ENCODE results near the gene ATP13A2.
"Not testable (repeated sequence)": the region's sequence is repeated elsewhere in the genome, so short reads cannot be mapped to it uniquely, and the experiment has no call there.

Gene ATP13A2

DNA sequence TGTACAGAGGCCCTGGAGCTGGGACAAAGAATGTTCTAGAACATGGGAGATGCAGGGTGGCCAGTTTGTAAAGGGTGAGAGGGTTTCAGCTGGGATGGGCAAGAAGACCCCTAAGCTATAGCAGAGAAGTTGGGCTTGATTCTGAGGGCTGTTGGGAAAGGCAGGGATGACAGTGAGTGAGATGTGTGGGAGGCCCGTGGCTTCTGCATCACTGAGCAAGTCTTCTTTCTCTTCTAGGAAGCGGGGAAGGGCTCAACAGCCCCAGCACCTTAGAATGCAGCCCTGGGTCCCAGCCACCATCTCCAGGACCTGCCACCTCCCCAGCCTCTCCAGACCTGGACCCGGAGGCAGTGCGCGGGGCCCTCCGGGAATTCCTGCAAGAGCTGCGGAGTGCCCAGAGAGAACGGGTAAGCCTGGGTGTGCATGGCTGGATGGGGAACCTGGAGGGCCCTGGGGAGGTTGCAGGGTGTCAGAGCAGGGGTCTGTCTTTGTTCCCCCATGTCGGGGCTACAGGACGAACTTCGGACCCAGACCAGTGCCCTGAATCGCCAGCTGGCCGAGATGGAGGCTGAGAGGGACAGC lies 46.2 kb downstream of the ATP13A2 start:
- in situ Hi-C loops (cut with MboI; ENCODE audit: low sequenced_read_pairs), result loop anchor here (10.0 kb wide), 1 partner anchor 79 kb away; no protein-coding TSS in a partner anchor

DNA sequence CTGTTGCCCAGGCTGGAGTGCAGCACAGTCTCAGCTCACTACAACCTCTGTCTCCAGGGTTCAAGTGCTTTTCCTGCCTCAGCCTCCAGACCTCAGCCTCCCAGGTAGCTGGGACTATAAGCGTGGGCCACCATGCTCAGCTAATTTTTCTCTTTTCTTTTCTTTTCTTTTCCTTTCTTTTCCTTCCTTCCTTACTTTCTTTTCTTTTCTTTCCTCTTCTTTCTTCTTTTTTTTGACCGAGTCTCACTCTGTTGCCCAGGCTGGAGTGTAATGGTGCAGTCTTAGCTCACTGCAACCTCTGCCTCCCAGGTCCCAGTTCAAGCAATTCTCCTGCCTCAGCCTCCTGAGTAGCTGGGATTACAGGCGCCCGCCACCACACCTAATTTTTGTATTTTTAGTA lies 47.6 kb downstream of the ATP13A2 start:
- in situ Hi-C loops (cut with MboI; ENCODE audit: low sequenced_read_pairs), result loop anchor here (10.0 kb wide), 1 partner anchor 81 kb away; no protein-coding TSS in a partner anchor

DNA sequence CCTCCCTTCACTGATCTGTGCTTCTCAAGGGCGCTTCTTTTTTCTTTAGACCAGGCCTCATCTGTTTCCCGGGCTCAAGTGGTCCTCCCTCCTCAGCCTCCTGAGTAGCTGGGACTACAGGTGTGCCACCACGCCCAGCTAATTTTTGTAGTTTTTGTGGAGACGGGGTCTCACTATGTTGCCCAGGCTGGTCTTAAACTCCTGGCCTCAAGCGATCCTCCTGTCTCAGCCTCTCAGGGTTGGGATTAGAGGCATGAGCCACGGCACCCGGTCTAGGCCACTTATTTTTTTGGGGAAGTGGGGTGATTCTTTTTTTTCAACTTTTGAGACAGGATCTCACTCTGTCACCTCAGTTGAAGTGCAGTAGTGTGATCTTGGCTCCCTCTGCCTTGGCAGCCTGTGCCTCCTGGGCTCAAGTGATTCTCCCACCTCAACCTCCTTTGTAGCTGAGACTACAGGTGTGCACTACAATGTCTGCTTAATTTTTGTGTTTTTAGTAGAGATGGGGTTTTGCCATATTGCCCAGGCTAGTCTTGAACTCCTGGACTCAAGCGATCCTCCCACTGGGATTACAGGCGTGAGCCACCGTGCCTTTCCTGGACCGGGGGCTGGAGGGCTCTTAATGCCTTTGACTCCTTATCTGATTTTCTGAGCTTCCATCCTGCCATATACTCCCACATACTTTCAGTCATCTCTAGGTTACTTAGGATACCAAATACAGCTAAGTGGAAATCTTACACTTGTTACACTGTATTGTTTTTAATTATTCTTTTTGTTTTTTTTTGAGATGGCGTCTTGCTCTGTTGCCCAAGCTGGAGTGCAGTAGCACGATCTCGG lies 50.2 kb downstream of the ATP13A2 start:
- in situ Hi-C loops (cut with MboI; ENCODE audit: low sequenced_read_pairs), result loop anchor here (10.0 kb wide), 1 partner anchor 83 kb away; no protein-coding TSS in a partner anchor

- in situ Hi-C loops (cut with MboI; ENCODE audit: low sequenced_read_pairs), result loop anchor here (10.0 kb wide), 1 partner anchor 84 kb away; no protein-coding TSS in a partner anchor
Observed at GRCh38 chr1:16960560-16961296, 51.0 kb downstream of the ATP13A2 start.

GRCh38 chr1:16958475-16958874 lies 53.3 kb downstream of the ATP13A2 start:
- in situ Hi-C loops (cut with MboI; ENCODE audit: low sequenced_read_pairs), result no loop called here

DNA sequence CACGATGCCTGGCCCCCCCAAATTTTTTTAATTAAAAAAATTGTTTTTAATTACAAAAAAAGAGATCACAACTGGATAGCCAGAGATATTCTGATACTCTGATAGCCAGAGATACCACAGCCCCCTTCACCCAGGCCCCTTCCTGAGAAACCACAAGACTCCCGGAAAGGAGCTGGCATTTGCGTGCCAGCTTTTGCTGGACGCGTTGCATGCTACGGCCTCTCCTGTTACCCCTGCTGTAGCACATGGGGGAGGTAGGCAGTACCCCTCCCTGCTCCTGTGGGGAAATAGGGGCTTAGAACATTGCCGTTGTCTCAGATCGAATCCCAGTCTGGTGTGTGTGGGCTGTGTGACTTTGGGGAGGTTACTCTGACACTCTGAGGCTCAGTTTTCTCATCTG lies 54.0 kb downstream of the ATP13A2 start:
- in situ Hi-C loops (cut with MboI; ENCODE audit: low sequenced_read_pairs), result no loop called here

DNA sequence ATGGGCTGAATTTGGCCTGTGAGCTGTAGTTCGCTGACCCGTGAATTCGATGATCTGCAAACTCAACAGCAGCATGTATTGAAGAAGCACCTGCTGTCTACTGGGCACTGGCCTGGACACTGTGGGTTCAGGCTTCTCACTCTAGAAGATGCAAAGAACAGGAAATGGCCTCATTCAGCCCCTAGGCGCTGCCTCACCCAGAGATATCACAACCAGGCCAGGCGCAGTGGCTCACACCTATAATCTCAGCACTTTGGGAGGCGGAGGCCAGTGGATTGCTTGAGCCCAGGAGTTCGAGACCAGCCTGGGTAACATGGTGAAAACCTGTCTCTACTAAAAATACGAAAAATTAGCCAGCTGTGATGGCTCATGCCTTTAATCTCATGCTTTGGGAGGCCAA lies 55.0 kb downstream of the ATP13A2 start:
- in situ Hi-C loops (cut with MboI; ENCODE audit: low sequenced_read_pairs), result no loop called here

DNA sequence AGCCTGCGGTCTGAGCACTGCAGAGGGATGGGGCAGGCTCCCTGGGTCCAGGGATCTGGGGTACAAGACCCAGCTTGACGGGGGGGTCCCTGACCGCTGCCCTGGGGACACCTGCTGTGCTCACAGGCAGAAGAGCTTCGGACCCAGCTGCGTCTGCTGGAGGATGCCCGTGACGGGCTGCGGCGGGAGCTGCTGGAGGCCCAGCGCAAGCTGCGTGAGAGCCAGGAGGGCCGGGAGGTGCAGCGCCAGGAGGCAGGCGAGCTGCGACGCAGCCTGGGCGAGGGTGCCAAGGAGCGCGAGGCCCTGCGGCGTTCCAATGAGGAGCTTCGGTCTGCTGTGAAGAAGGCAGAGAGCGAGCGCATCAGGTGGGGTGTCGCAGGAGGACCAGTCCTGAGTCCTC lies 56.5 kb downstream of the ATP13A2 start:
- in situ Hi-C loops (cut with MboI; ENCODE audit: low sequenced_read_pairs), result no loop called here

- in situ Hi-C loops (cut with MboI; ENCODE audit: low sequenced_read_pairs), result no loop called here
Observed at GRCh38 chr1:16954579-16954978, 57.1 kb downstream of the ATP13A2 start.

DNA sequence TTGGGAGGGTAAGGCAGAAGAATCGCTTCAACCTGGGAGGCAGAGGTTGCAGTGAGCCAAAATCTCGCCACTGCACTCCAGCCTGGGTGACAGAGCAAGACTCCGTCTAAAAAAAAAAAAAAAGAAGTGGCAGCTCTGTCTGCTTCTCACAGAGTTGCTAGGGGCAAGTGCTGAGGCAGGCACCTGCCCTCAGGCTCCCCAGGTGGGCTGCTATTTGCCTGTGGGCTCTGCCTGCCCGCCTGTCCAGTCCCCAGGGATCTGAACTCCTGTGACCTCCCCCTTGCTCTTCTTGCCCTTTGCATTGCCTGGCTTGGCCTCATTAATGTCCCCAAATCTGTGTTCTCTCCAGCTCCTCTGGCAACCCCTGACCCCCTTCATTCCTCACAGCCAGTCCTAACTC lies 59.4 kb downstream of the ATP13A2 start:
- in situ Hi-C loops (cut with MboI; ENCODE audit: low sequenced_read_pairs), result not testable (repeated sequence)

DNA sequence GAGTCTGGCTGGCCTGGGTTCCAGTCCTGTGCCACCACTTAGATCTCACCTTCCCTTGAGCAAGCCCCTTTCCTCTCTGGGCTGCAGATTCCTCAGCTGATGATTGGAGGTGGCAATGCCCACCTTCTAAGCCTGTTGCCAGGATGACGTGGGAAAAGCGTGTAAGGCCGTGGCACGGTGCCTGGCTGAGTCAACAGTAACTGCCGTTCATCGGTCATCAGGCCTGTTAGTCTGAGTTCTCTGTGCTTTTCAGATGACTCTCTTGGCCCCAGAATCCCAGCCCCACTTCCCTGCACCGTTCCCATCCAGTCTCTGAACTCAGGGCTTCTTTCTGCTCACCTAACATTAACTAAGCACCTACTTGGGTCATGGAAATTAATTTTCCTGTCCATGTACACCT lies 62.7 kb downstream of the ATP13A2 start:
- in situ Hi-C loops (cut with MboI; ENCODE audit: low sequenced_read_pairs), result loop anchor here (10.0 kb wide), 1 partner anchor 334 kb away; the partner anchor contains the start of gene NBPF1

DNA sequence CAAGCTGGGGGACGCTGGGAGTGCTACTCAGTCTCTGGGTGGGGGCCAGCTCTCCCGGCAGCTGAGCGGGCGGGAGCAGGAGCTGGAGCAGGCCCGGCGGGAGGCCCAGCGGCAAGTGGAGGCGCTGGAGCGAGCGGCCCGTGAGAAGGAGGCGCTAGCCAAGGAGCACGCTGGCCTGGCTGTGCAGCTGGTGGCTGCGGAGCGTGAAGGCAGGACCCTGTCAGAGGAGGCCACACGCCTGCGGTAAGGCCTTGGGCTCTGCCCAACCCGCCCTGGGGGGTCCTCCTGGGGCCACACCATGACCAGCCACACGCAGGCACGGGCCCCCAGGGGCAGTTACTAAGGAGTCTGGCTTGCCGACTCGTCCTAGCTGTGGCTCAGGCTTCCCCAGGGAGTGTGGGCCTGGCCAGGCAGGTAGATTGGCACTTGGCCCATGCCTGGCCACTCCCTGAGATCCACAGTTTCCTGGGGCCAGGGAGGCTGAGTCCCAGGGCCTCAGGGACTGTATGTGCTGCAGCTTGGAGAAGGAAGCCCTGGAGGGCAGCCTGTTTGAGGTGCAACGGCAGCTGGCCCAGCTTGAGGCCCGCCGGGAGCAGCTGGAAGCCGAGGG lies 63.3 kb downstream of the ATP13A2 start:
- in situ Hi-C loops (cut with MboI; ENCODE audit: low sequenced_read_pairs), result loop anchor here (10.0 kb wide), 1 partner anchor 334 kb away; the partner anchor contains the start of gene NBPF1

DNA sequence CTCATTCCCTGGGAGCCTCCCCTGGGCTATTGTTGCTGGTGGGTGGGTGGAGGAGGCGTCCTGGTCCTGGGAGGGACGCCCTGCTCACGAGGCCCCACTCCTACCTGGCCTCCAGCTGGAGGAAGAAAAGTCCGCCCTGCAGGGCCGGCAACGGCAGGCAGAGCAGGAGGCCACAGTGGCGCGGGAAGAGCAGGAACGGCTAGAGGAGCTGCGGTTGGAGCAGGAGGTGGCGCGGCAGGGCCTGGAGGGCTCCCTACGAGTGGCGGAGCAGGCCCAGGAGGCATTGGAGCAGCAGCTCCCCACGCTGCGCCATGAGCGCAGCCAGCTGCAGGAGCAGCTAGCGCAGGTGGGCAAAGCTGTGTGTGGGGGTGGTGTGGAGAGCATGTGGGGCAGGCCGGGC lies 65.1 kb downstream of the ATP13A2 start:
- in situ Hi-C loops (cut with MboI; ENCODE audit: low sequenced_read_pairs), result loop anchor here (10.0 kb wide), 1 partner anchor 332 kb away; the partner anchor contains the start of gene NBPF1

DNA sequence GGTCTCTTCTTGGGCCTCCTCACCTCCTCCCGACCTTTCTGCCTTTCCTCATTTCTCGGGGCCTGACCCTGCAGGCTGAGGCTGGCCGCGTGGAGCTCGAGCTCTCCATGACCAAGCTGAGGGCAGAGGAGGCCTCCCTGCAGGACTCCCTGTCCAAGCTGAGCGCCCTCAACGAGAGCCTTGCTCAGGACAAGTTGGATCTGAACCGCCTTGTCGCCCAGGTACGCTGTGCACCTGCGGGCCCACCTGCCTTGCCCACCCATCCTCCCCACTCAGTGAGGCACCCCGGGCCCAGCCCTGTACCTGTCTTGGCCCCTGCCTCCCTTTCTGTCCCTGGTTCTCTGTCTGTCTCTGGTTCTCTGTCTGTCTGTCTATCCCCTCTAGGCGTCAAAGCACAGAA lies 65.5 kb downstream of the ATP13A2 start:
- in situ Hi-C loops (cut with MboI; ENCODE audit: low sequenced_read_pairs), result loop anchor here (10.0 kb wide), 1 partner anchor 331 kb away; the partner anchor contains the start of gene NBPF1

- in situ Hi-C loops (cut with MboI; ENCODE audit: low sequenced_read_pairs), result loop anchor here (10.0 kb wide), 1 partner anchor 331 kb away; the partner anchor contains the start of gene NBPF1
Observed at GRCh38 chr1:16945512-16945911, 66.2 kb downstream of the ATP13A2 start.

DNA sequence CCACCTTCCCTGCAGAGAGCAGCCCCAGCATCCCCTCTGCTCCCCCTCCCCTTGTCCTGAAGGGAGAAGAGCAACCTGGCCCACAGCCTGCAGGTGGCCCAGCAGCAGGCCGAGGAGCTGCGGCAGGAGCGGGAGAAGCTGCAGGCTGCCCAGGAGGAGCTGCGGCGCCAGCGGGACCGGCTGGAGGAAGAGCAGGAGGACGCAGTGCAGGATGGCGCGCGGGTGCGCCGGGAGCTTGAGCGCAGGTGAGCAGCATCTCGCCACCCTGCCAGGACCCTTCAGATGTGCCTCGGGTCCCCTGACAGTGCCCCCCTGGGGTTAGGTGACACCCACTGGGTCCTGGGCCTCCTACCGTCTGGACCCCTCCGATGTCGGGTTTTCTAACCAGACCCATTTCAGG lies 67.7 kb downstream of the ATP13A2 start:
- in situ Hi-C loops (cut with MboI; ENCODE audit: low sequenced_read_pairs), result loop anchor here (10.0 kb wide), 1 partner anchor 329 kb away; the partner anchor contains the start of gene NBPF1

DNA sequence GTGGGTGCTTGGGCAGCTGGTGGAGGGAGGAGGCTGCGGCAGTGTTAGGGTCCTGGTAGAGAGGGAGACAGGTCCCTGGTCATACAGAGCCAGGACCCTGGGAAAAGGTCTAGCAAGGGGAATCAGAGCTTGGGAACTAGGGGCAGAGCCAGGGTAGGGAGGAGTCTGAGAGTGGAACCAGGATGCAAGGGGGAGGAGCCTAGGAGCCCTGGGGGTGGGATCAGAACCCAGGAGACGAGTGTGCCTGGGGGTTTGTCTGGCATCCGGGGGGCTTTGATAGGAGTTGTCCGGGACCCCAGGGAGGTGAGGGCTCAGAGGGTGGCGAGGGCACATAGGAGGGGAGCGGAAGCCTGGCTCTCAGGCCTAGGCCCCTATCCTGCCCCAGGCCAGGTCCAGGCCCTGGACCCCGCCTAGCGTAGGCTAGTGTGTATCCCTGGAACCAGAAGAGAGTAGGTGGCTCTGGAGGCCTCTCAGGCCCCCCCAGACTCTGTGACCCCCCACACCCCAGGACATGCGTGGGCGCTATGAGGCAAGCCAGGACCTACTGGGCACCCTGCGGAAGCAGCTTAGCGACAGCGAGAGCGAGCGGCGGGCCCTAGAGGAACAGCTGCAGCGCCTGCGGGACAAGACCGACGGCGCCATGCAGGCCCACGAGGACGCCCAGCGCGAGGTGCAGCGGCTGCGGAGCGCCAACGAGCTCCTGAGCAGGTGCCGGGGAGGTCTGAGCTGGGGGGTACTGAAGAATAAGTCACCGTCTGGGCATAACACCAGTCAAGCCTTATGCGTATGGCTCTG lies 72.1 kb downstream of the ATP13A2 start:
- in situ Hi-C loops (cut with MboI; ENCODE audit: low sequenced_read_pairs), result loop anchor here (10.0 kb wide), 1 partner anchor 325 kb away; the partner anchor contains the start of gene NBPF1

GRCh38 chr1:16938351-16939321 lies 73.1 kb downstream of the ATP13A2 start:
- in situ Hi-C loops (cut with MboI; ENCODE audit: low sequenced_read_pairs), result no loop called here

DNA sequence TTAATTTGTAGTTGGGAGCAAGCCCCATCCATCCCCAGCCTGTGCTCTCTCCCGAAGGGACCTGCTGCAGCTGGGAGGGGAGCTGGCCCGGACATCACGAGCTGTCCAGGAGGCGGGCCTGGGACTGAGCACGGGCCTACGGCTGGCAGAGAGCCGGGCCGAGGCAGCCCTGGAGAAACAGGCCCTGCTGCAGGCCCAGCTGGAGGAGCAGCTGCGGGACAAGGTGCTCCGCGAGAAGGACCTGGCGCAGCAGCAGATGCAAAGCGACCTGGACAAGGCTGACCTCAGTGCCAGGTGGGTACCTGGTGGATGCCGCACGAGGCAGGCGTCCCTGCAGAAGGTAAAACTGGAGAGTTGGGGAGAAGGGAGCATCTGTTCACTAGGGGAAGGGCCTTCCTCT lies 75.1 kb downstream of the ATP13A2 start:
- in situ Hi-C loops (cut with MboI; ENCODE audit: low sequenced_read_pairs), result not testable (repeated sequence)
